GM18907 (cell line): Measurements from ENCODE around the gene NADSYN1.

Experiments used
- ATAC-seq: cut with Tn5 transposase; IDR thresholded peaks from one replicate; pipeline ENCODE4 v1.9.1; 2021; ENCODE audit warnings: mild to moderate bottlenecking, moderate library complexity; ENCODE audit not compliant: unreplicated experiment

Gene NADSYN1

GRCh38 chr11:71450939-71451338 lies 2.1 kb upstream of the NADSYN1 start:
- no peak for ATAC-seq

- no peak for ATAC-seq
Measured at GRCh38 chr11:71451596-71452198, 1.3 kb upstream of the NADSYN1 start.

GRCh38 chr11:71452199-71453036 lies 585 bp upstream of the NADSYN1 start:
- ATAC-seq: peak; percentile 2

GRCh38 chr11:71453918-71454304 lies 908 bp downstream of the NADSYN1 start:
- no peak for ATAC-seq

GRCh38 chr11:71454470-71455113 lies 1.6 kb downstream of the NADSYN1 start:
- ATAC-seq: no peak

- no peak for ATAC-seq
Measured at GRCh38 chr11:71456294-71456693, 3.3 kb downstream of the NADSYN1 start.

- ATAC-seq: no peak
Measured at GRCh38 chr11:71456831-71457230, 3.8 kb downstream of the NADSYN1 start.

GRCh38 chr11:71458146-71459070 lies 5.4 kb downstream of the NADSYN1 start:
- no peak for ATAC-seq

- no peak for ATAC-seq
Measured at GRCh38 chr11:71459076-71459766, 6.2 kb downstream of the NADSYN1 start.

- ATAC-seq: no peak
Measured at GRCh38 chr11:71459767-71460320, 6.8 kb downstream of the NADSYN1 start.

- no peak for ATAC-seq
Measured at GRCh38 chr11:71461696-71462095, 8.7 kb downstream of the NADSYN1 start.

- ATAC-seq: no peak
Measured at GRCh38 chr11:71462726-71463125, 9.7 kb downstream of the NADSYN1 start.

GRCh38 chr11:71463331-71464211 lies 10.6 kb downstream of the NADSYN1 start:
- no peak for ATAC-seq

- no peak for ATAC-seq
Measured at GRCh38 chr11:71465054-71465453, 12.1 kb downstream of the NADSYN1 start.

GRCh38 chr11:71466358-71466757 lies 13.4 kb downstream of the NADSYN1 start:
- ATAC-seq: no peak

GRCh38 chr11:71467164-71467563 lies 14.2 kb downstream of the NADSYN1 start:
- ATAC-seq: no peak

- ATAC-seq: no peak
Measured at GRCh38 chr11:71470946-71471345, 17.9 kb downstream of the NADSYN1 start.

- ATAC-seq: no peak
Measured at GRCh38 chr11:71472357-71472885, 19.4 kb downstream of the NADSYN1 start.
